Smooth muscle cell (in vitro differentiated cells): ENCODE data around the gene PYCR2. TPM values are rescaled to one million over a fixed set of nuclear protein-coding genes. Genes with fewer than 3 reads are reported as not detected.

ENCODE experiments used
- DNase-seq: peaks from one replicate; lab custom pipeline; 2025; ENCODE audit not compliant: unreplicated experiment; lab: John Stamatoyannopoulos, UW
- H2AFZ ChIP-seq: fragments of 200-600 bp; sonication (generic); 2 replicates; pipeline ENCODE4 v1.6.0; 2016; ENCODE audit warnings: antibody characterized with exemption, low read depth, mild to moderate bottlenecking
- H3F3A ChIP-seq: fragments of 200-600 bp; sonication (generic); 2 replicates; pipeline ENCODE4 v1.6.0; 2017; ENCODE audit warnings: antibody characterized with exemption, low read depth
- H3K27ac ChIP-seq: fragments of 200-600 bp; sonication (generic); 2 replicates; pipeline ENCODE4 v1.5.1; 2016; ENCODE audit warnings: low read depth, mild to moderate bottlenecking
- H3K27me3 ChIP-seq: fragments of 200-600 bp; sonication (generic); 2 replicates; pipeline ENCODE4 v1.6.1; 2016; ENCODE audit warnings: low read depth, mild to moderate bottlenecking
- H3K36me3 ChIP-seq: fragments of 200-600 bp; sonication (generic); 2 replicates; pipeline ENCODE4 v1.5.1; 2016; ENCODE audit warnings: low read depth
- H3K4me1 ChIP-seq: fragments of 200-600 bp; sonication (generic); 2 replicates; pipeline ENCODE4 v1.5.1; 2016; ENCODE audit warnings: low read depth
- H3K4me2 ChIP-seq: fragments of 200-600 bp; sonication (generic); 2 replicates; pipeline ENCODE4 v1.6.0; 2016; ENCODE audit warnings: mild to moderate bottlenecking
- H3K4me3 ChIP-seq: fragments of 200-600 bp; sonication (generic); 2 replicates; pipeline ENCODE4 v1.5.1; 2016; ENCODE audit warnings: mild to moderate bottlenecking
- H3K79me2 ChIP-seq: fragments of 200-600 bp; sonication (generic); 2 replicates; pipeline ENCODE4 v1.6.0; 2016; ENCODE audit warnings: low read depth, mild to moderate bottlenecking
- H3K9ac ChIP-seq: fragments of 200-600 bp; sonication (generic); 2 replicates; pipeline ENCODE4 v1.6.0; 2016; ENCODE audit warnings: low read depth
- H3K9me3 ChIP-seq: fragments of 200-600 bp; sonication (generic); replicated peaks from 2 replicates; pipeline ENCODE4 v1.5.1; 2016; ENCODE audit warnings: low read depth
- H4K20me1 ChIP-seq: fragments of 200-600 bp; sonication (generic); 2 replicates; pipeline ENCODE4 v1.6.0; 2016; ENCODE audit warnings: low read depth
- WGBS: methylation state at CpG from one replicate; pipeline ENCODE4 v1.1.7; 2016; ENCODE audit warnings: low lambda C conversion rate; 5-methylcytosine and 5-hydroxymethylcytosine counted together
- polyA plus RNA-seq: library from polyadenylated mRNA; unstranded; fragments of >200 nt; fragmentation: Nextera tagmentation; extraction: Ambion mirVana; gene quantifications from 2 replicates; pipeline ENCODE4 v1.2.1, GENCODE V29; 2016
- total RNA-seq: library from RNA; depleted of rRNA; stranded (reverse); fragments of >200 nt; gene quantifications from 2 replicates; pipeline ENCODE4 v1.2.3, GENCODE V29; 2014
- TF ChIP-seq, protein P1 (sequence below): fragments of 200-600 bp; sonication (generic); IDR thresholded peaks from 2 replicates; pipeline ENCODE4 v1.5.1; 2017; ENCODE audit warnings: borderline replicate concordance, mild to moderate bottlenecking, antibody characterized with exemption; ENCODE audit not compliant: insufficient read depth, poor library complexity, severe bottlenecking

Gene PYCR2
- total and polyA plus RNA-seq, 2 experiments from 2014 or later = 20.1 to 40.5 TPM

DNA sequence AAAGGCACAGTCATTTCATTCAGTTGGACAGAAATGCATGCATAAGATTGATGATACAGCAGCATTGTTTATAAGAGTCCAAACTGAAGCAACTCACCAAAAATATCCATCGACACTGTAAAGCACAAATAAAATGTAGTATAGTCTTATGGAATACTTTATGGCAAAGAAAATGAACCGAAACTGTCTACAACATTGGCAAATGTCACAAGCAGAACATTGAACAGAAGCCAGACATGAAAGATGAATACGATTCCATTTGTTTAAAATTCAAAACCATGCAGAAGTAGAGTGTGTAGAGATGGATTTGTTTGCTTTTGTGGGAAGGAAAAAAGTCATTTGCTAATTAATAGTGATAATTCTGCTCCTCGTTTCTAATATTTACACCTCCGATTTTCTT is 27.6 kb downstream of the PYCR2 start:
- Histone ChIP-seq H3K27ac (no peak overlapping the region), H3K79me2 (no peaks in the 10 kb centered on the region), H3K4me1 (peaks cover 8% of the 10 kb centered on the region), H2AFZ (no peak overlapping the region), H3K27me3 (no peaks in the 10 kb centered on the region), H3K4me3 (no peak overlapping the region), H3K4me2 (no peak overlapping the region), H4K20me1 (no peaks in the 10 kb centered on the region), H3K9ac (no peak overlapping the region), H3K9me3 (no peaks in the 10 kb centered on the region), H3K36me3 (no peaks in the 10 kb centered on the region), H3F3A (no peaks in the 10 kb centered on the region)
- 95% methylated on average over 5 of the region's 5 CpGs for WGBS
- TF ChIP-seq, protein P1, sequence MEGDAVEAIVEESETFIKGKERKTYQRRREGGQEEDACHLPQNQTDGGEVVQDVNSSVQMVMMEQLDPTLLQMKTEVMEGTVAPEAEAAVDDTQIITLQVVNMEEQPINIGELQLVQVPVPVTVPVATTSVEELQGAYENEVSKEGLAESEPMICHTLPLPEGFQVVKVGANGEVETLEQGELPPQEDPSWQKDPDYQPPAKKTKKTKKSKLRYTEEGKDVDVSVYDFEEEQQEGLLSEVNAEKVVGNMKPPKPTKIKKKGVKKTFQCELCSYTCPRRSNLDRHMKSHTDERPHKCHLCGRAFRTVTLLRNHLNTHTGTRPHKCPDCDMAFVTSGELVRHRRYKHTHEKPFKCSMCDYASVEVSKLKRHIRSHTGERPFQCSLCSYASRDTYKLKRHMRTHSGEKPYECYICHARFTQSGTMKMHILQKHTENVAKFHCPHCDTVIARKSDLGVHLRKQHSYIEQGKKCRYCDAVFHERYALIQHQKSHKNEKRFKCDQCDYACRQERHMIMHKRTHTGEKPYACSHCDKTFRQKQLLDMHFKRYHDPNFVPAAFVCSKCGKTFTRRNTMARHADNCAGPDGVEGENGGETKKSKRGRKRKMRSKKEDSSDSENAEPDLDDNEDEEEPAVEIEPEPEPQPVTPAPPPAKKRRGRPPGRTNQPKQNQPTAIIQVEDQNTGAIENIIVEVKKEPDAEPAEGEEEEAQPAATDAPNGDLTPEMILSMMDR = no peak
- no peak for DNase-seq

DNA sequence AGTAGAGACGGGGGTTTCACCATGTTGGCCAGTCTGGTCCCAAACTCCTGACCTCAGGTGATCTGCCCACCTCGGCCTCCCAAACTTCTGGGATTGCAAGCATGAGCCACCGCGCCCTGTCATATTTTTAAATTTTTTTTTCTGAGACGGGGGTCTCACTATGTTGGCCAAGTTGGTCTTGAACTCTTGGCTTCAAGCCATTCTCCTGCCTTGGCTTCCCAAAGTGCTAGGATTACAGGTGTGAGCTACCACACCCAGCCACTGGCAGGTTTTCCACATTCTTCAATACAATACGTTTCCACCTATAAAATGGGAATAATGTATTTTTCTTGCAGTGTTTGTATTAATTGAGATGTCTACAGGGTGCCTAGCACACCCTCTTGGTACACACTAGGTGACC is 31.7 kb downstream of the PYCR2 start:
- 94% methylated on average over 6 of the region's 6 CpGs for WGBS
- Histone ChIP-seq H3K4me3 (no peak overlapping the region), H3K79me2 (no peaks in the 10 kb centered on the region)

DNA sequence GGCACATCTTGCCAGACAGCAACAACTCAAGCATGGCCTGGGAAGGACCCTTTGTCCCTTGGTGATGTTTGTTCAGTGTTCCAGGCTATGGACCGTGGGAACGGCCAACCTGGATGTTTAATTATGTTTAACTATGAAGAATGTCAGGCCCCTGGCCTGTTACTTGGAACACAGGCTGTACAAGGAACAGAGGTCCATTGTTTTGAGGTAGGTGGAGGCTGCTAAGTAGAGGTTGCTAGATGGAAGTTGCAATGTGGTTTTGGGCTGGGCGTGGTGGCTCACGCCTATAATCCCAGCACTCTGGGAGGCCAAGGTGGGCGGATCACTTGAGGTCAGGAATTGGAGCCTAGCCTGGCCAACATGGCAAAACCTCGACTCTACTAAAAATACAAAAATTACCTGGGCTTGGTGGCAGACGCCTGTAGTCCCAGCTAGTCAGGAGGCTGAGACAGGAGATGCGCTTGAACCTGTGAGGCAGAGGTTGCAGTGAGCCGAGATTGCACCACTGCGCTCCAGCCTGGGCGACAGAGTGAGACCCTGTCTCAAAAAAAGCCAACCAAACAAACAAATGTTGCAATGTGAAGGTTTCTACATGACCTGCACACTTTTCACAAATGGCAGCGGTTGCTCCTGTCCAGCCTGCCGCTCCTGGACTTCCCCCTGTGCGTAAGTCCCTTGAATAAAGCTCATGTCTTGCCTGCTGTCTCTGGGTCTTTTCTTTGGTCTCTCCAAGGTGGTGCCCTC is 32.6 kb downstream of the PYCR2 start:
- Histone ChIP-seq H3K4me1 (no peaks in the 10 kb centered on the region), H4K20me1 (no peaks in the 10 kb centered on the region), H3K4me3 (no peak overlapping the region), H3K9ac (no peak overlapping the region), H3K36me3 (no peaks in the 10 kb centered on the region), H3K27ac (no peak overlapping the region), H3K4me2 (no peak overlapping the region), H2AFZ (no peak overlapping the region), H3K27me3 (peaks cover 6% of the 10 kb centered on the region), H3F3A (no peaks in the 10 kb centered on the region), H3K79me2 (no peaks in the 10 kb centered on the region), H3K9me3 (no peaks in the 10 kb centered on the region)
- 90% methylated on average over 14 of the region's 14 CpGs for WGBS
- DNase-seq = no peak
- TF ChIP-seq, protein P1 = no peak

More for the DNA sequence above, 31.7 kb downstream of the PYCR2 start:
- TF ChIP-seq, protein P1 = no peak
- Histone ChIP-seq H3K27me3 (no peaks in the 10 kb centered on the region), H3K9me3 (no peaks in the 10 kb centered on the region), H2AFZ (no peak overlapping the region), H3K9ac (no peak overlapping the region), H3F3A (no peaks in the 10 kb centered on the region), H3K36me3 (no peaks in the 10 kb centered on the region), H3K4me2 (no peak overlapping the region), H3K27ac (no peak overlapping the region), H3K4me1 (no peaks in the 10 kb centered on the region), H4K20me1 (no peaks in the 10 kb centered on the region)
- no peak for DNase-seq
